ENCODE measurements around the gene TBC1D22A.

GRCh38 chr22:47174671-47175112 is 412.2 kb downstream of the TBC1D22A start:
- TF ChIP-seq, protein P1, sequence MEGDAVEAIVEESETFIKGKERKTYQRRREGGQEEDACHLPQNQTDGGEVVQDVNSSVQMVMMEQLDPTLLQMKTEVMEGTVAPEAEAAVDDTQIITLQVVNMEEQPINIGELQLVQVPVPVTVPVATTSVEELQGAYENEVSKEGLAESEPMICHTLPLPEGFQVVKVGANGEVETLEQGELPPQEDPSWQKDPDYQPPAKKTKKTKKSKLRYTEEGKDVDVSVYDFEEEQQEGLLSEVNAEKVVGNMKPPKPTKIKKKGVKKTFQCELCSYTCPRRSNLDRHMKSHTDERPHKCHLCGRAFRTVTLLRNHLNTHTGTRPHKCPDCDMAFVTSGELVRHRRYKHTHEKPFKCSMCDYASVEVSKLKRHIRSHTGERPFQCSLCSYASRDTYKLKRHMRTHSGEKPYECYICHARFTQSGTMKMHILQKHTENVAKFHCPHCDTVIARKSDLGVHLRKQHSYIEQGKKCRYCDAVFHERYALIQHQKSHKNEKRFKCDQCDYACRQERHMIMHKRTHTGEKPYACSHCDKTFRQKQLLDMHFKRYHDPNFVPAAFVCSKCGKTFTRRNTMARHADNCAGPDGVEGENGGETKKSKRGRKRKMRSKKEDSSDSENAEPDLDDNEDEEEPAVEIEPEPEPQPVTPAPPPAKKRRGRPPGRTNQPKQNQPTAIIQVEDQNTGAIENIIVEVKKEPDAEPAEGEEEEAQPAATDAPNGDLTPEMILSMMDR (conservative IDR thresholded peaks at IDR 0.05; ENCODE audit: low read depth in 2 of 2), result no peak
- TF ChIP-seq EZH2 (IDR thresholded peaks at IDR 0.05; ENCODE audit: low read depth, unreplicated experiment) (no peak), REST (IDR thresholded peaks at IDR 0.05; ENCODE audit: unreplicated experiment) (no peak), CREB1 (CRISPR knock-in tag; IDR thresholded peaks at IDR 0.05; ENCODE audit: low read depth) (no peak), ZNF331 (CRISPR knock-in tag; IDR thresholded peaks at IDR 0.05; ENCODE audit: low read depth) (no peak), POLR2AphosphoS5 (IDR thresholded peaks at IDR 0.05; ENCODE audit: low read depth) (no peak), EZH2phosphoT487 (IDR thresholded peaks at IDR 0.05; ENCODE audit: unreplicated experiment) (no peak), ZNF114 (CRISPR knock-in tag; IDR thresholded peaks at IDR 0.05) (no peak), JUNB (IDR thresholded peaks at IDR 0.05; ENCODE audit: unreplicated experiment) (no peak), STAT1 (IDR thresholded peaks at IDR 0.05; ENCODE audit: unreplicated experiment) (no peak), NANOG (IDR thresholded peaks at IDR 0.05; ENCODE audit: borderline replicate concordance) (no peak)
- TF ChIP-seq, protein P2, sequence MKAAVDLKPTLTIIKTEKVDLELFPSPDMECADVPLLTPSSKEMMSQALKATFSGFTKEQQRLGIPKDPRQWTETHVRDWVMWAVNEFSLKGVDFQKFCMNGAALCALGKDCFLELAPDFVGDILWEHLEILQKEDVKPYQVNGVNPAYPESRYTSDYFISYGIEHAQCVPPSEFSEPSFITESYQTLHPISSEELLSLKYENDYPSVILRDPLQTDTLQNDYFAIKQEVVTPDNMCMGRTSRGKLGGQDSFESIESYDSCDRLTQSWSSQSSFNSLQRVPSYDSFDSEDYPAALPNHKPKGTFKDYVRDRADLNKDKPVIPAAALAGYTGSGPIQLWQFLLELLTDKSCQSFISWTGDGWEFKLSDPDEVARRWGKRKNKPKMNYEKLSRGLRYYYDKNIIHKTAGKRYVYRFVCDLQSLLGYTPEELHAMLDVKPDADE (IDR thresholded peaks at IDR 0.05), result no peak
